ENCODE results near the gene TTLL3.

DNA sequence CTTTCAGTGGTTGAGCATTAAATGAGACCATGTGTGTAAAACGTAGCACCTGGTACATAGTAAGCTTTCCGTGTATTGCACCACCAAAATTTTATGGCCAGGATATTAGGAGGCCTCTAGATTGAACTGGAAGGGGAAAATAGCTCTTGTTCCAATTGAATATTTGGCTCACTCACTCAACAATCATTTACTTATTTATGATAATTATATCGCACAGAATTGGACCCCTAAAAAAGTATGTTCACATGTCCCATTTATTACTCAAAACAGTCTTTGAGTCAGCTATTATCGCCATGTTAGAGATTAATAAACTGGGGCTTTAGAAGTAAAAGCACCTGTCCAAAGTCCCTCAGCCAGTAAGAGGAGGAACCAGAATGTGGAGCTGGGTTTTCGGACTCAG is 5.1 kb upstream of the TTLL3 start:
- TF ChIP-seq, protein P1, sequence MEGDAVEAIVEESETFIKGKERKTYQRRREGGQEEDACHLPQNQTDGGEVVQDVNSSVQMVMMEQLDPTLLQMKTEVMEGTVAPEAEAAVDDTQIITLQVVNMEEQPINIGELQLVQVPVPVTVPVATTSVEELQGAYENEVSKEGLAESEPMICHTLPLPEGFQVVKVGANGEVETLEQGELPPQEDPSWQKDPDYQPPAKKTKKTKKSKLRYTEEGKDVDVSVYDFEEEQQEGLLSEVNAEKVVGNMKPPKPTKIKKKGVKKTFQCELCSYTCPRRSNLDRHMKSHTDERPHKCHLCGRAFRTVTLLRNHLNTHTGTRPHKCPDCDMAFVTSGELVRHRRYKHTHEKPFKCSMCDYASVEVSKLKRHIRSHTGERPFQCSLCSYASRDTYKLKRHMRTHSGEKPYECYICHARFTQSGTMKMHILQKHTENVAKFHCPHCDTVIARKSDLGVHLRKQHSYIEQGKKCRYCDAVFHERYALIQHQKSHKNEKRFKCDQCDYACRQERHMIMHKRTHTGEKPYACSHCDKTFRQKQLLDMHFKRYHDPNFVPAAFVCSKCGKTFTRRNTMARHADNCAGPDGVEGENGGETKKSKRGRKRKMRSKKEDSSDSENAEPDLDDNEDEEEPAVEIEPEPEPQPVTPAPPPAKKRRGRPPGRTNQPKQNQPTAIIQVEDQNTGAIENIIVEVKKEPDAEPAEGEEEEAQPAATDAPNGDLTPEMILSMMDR (IDR thresholded peaks at IDR 0.05; ENCODE audit: insufficient read depth, low read length, poor library complexity, severe bottlenecking) = no peak
- TF ChIP-seq EZH2phosphoT487 (conservative IDR thresholded peaks at IDR 0.05; ENCODE audit: low read length) = no peak

All from SU-DHL-6 (cell line).